PC-3 (cell line): ENCODE measurements around the gene OR52N2. TPM values are rescaled to one million over a fixed set of nuclear protein-coding genes. Genes with fewer than 3 reads are reported as not detected.

Experiments used
- ATAC-seq: fragments of 200-7000 bp; cut with Tn5 transposase; 2 replicates; pipeline ENCODE4 v1.9.1; 2020; ENCODE audit warnings: mild to moderate bottlenecking, moderate library complexity
- BruUV-seq: library from RNA; stranded (reverse); fragments of 400-500 nt; replicated peaks from 2 replicates; lab custom pipeline; 2021; lab: Mats Ljungman, UMichigan
- CTCF ChIA-PET: fragments of 300-600 bp; sonication (Branson Sonifier 250); formaldehyde crosslinking; loops from one replicate; lab custom pipeline; 2022; ENCODE audit warnings: antibody characterized with exemption; lab: Charles Lee
- POLR2A ChIA-PET: fragments of 300-600 bp; sonication (Branson Sonifier 250); formaldehyde crosslinking; loops from one replicate; lab custom pipeline; 2022; ENCODE audit warnings: antibody characterized with exemption; ENCODE audit not compliant: unreplicated experiment; lab: Charles Lee
- DNase-seq: peaks from one replicate; pipeline ENCODE4 v3.0.0-alpha.2; 2015
- H2AFZ ChIP-seq: fragments of 300-600 bp; sonication (generic); 2 replicates; pipeline ENCODE4 v1.6.0; 2016; ENCODE audit warnings: antibody characterized with exemption, low read length
- H3F3A ChIP-seq: fragments of 300-600 bp; sonication (generic); one replicate; pipeline ENCODE4 v1.6.0; 2017; ENCODE audit warnings: antibody characterized with exemption, low read length, control low read depth, mild to moderate bottlenecking; ENCODE audit not compliant: unreplicated experiment
- H3K27ac ChIP-seq: fragments of 300-600 bp; sonication (generic); 2 replicates; pipeline ENCODE4 v1.5.1; 2016; ENCODE audit warnings: mild to moderate bottlenecking, low read length
- H3K27me3 ChIP-seq: fragments of 300-600 bp; sonication (generic); 2 replicates; pipeline ENCODE4 v1.6.1; 2016; ENCODE audit warnings: low read length, mixed read lengths
- H3K36me3 ChIP-seq: fragments of 300-600 bp; sonication (generic); 2 replicates; pipeline ENCODE4 v1.6.1; 2016; ENCODE audit warnings: low read depth, mixed run types, low read length, mixed read lengths
- H3K4me1 ChIP-seq: fragments of 300-600 bp; sonication (generic); 2 replicates; pipeline ENCODE4 v1.5.1; 2016; ENCODE audit warnings: low read length; ENCODE audit not compliant: insufficient read depth
- H3K4me2 ChIP-seq: fragments of 300-600 bp; sonication (generic); 2 replicates; pipeline ENCODE4 v1.6.0; 2016; ENCODE audit warnings: low read length
- H3K4me3 ChIP-seq: fragments of 300-600 bp; sonication (generic); 2 replicates; pipeline ENCODE4 v1.5.1; 2016; ENCODE audit warnings: mild to moderate bottlenecking, low read length, mixed read lengths
- H3K79me2 ChIP-seq: fragments of 300-600 bp; sonication (generic); 2 replicates; pipeline ENCODE4 v1.6.1; 2017; ENCODE audit warnings: low read length, mixed read lengths
- H3K9ac ChIP-seq: fragments of 300-600 bp; sonication (generic); 2 replicates; pipeline ENCODE4 v1.6.0; 2016; ENCODE audit warnings: mild to moderate bottlenecking, low read length
- H3K9me2 ChIP-seq: fragments of 300-600 bp; sonication (generic); replicated peaks from 2 replicates; pipeline ENCODE4 v1.6.1; 2016; ENCODE audit warnings: mixed run types, low read length, mixed read lengths
- H3K9me3 ChIP-seq: fragments of 300-600 bp; sonication (generic); 2 replicates; pipeline ENCODE4 v1.6.1; 2016; ENCODE audit warnings: low read length, mixed read lengths
- H4K20me1 ChIP-seq: fragments of 300-600 bp; sonication (generic); 2 replicates; pipeline ENCODE4 v1.6.1; 2016; ENCODE audit warnings: low read length, mixed read lengths
- CTCF ChIP-seq: fragments of 300-600 bp; sonication (generic); conservative IDR thresholded peaks from 2 replicates; pipeline ENCODE4 v1.5.1; 2017; ENCODE audit warnings: antibody characterized with exemption, low read depth, mild to moderate bottlenecking, low read length
- EZH2 ChIP-seq: fragments of 300-600 bp; sonication (generic); IDR thresholded peaks from one replicate; pipeline ENCODE4 v1.6.1; 2017; ENCODE audit warnings: antibody characterized with exemption, mild to moderate bottlenecking, low read length; ENCODE audit not compliant: unreplicated experiment
- EZH2phosphoT487 ChIP-seq: fragments of 300-600 bp; sonication (generic); IDR thresholded peaks from 2 replicates; pipeline ENCODE4 v1.6.1; 2018; ENCODE audit warnings: mild to moderate bottlenecking, antibody characterized with exemption, low read length, borderline replicate concordance
- intact Hi-C: fragments of 100-400 bp; cut with micrococcal nuclease; formaldehyde crosslinking; loops from 2 replicates; pipeline ENCODE4 v1.9.0; 2023
- total RNA-seq: library from RNA; depleted of rRNA; stranded (reverse); fragments of >200 nt; gene quantifications from 2 replicates; pipeline ENCODE4 v1.2.3, GENCODE V29; 2014

The OR52N2 gene
- total RNA-seq, 1 experiment from 2014 or later, result not detected

- H3K9me2 ChIP-seq, result no peaks in the 10 kb centered on the region
- no peak overlapping the region for H3K27ac ChIP-seq
- no peak overlapping the region for H3K4me3 ChIP-seq
- no peaks in the 10 kb centered on the region for H3K9me3 ChIP-seq
- H3K4me1 ChIP-seq, result no peaks in the 10 kb centered on the region
- intact Hi-C loops, result no loop called here
- no peak overlapping the region for H3K4me2 ChIP-seq
- H3K9ac ChIP-seq, result no peak overlapping the region
- H4K20me1 ChIP-seq, result no peaks in the 10 kb centered on the region
- CTCF ChIA-PET, result no interaction called here
- DNase-seq, result no peak
- no TSS peak for BruUV-seq
- no peaks in the 10 kb centered on the region for H3K36me3 ChIP-seq
- no peak overlapping the region for H2AFZ ChIP-seq
- H3K79me2 ChIP-seq, result no peaks in the 10 kb centered on the region
- no peaks in the 10 kb centered on the region for H3K27me3 ChIP-seq
- TF ChIP-seq CTCF (no peak), EZH2phosphoT487 (no peak), EZH2 (no peak)
- POLR2A ChIA-PET, result no interaction called here
- no peak for ATAC-seq
- no peaks in the 10 kb centered on the region for H3F3A ChIP-seq
Measured at GRCh38 chr11:5847711-5848110, 39.0 kb downstream of the OR52N2 start.

- no peaks in the 10 kb centered on the region for H3K79me2 ChIP-seq
- no peaks in the 10 kb centered on the region for H3F3A ChIP-seq
- ChIA-PET POLR2A (no interaction called here), CTCF (no interaction called here)
- no peaks in the 10 kb centered on the region for H3K36me3 ChIP-seq
- H2AFZ ChIP-seq, result no peak overlapping the region
- no peaks in the 10 kb centered on the region for H4K20me1 ChIP-seq
- intact Hi-C loops, result no loop called here
- BruUV-seq, result no TSS peak
- no peak overlapping the region for H3K4me3 ChIP-seq
- H3K4me2 ChIP-seq, result no peak overlapping the region
- no peaks in the 10 kb centered on the region for H3K9me3 ChIP-seq
- H3K9me2 ChIP-seq, result no peaks in the 10 kb centered on the region
- no peak overlapping the region for H3K9ac ChIP-seq
- TF ChIP-seq EZH2phosphoT487 (no peak), CTCF (no peak), EZH2 (no peak)
- H3K4me1 ChIP-seq, result no peaks in the 10 kb centered on the region
- ATAC-seq (no peak), DNase-seq (no peak)
- no peak overlapping the region for H3K27ac ChIP-seq
- no peaks in the 10 kb centered on the region for H3K27me3 ChIP-seq
Measured at GRCh38 chr11:5851002-5851401, 42.3 kb downstream of the OR52N2 start.

GRCh38 chr11:5857590-5857989, 48.9 kb downstream of the OR52N2 start, which contains the start of gene OR52E8:
Gene OR52E8, minus strand, starts transcription at chr11:5857690. Its CDS starts 0 bp downstream, at chr11:5857690.
- POLR2A ChIA-PET, result no interaction called here

More at GRCh38 chr11:5857590-5857989, 48.9 kb downstream of the OR52N2 start, which contains the start of gene OR52E8:
- H2AFZ ChIP-seq, result no peak within 1 kb of the TSS
- no peaks in the 10 kb centered on the region; the same call in 1 of the 2 replicates for H3K27me3 ChIP-seq
- no peak within 1 kb of the TSS for H3K27ac ChIP-seq
- BruUV-seq, result no TSS peak
- H3F3A ChIP-seq, result no peaks in the 10 kb centered on the region
- no peaks in the 10 kb centered on the region for H3K79me2 ChIP-seq
- H3K9me3 ChIP-seq, result no peaks in the 10 kb centered on the region
- no peak within 1 kb of the TSS for H3K4me3 ChIP-seq
- ATAC-seq (no peak), DNase-seq (no peak)
- no peaks in the 10 kb centered on the region for H3K9me2 ChIP-seq
- H3K36me3 ChIP-seq, result no peaks in the 10 kb centered on the region
- H3K9ac ChIP-seq, result no peak within 1 kb of the TSS
- CTCF ChIA-PET, result no interaction called here
- no peak for TF ChIP-seq CTCF
- no peak for TF ChIP-seq EZH2
- no peak for TF ChIP-seq EZH2phosphoT487
- no peak within 1 kb of the TSS for H3K4me2 ChIP-seq
- no peaks in the 10 kb centered on the region for H4K20me1 ChIP-seq
- intact Hi-C loops, result no loop called here
- no peaks in the 10 kb centered on the region for H3K4me1 ChIP-seq
